ENCODE data around the gene ARF1.

The ARF1 gene

DNA sequence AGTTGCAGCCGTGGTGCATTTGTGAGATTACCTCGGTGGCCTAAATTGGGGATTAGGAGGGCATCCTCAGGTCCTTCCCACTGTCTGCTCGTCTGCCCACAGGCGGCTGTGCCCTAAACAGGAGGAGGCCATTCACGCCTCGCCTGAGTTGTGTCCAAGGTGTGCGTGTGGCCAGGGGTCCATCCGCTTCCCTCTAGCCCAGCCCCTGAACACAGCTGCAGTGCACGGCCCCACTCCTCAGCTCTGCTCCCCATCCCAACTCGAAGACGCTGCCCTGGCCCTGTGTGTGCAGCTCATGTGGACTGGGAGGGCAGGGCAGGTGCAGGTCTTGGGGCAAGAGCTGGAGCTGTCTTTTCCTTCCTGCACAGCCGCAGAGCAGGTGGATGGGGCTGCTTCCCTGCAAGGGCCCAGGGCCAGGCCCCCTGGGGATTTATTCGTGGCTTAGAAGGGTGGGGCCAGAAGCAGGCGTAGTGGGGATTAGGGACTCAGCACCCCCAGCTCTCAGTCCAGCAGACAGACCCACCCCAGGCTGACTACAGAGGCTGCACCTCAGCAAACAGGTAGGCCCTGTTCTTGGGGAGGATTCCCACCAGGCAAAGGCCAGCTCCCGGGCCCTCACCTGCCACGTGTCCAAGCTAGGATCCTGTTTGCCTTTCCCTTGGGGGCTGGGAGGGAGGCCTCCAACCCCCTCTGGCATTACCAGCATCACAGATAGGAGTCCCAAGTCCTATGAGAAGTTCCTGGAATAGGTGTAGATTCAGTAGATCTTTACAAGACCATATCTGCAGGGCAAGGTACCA, 61.9 kb downstream of the ARF1 start:
- H3K27me3 Mint-ChIP-seq = no peaks in the 10 kb centered on the region
- H3K36me3 Mint-ChIP-seq (ENCODE audit: low read depth) = peaks cover 24% of the 10 kb centered on the region

DNA sequence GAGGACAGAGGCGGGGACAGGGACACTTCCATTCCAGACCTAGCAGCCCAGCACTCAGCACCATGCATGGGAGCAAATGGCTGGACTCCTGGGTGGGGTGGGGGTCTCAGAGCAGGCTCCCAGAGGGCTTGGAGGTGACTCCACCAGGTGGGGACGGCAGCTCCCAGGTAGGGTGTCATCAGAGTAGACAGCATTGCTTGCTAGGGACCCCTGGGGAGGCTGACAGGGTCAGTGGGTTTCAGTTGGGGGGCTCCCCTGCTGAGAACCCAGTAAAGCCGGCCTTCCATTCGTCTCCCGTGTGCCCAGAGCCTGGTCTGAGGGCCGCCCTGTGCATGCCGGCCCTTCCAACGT, 62.5 kb downstream of the ARF1 start:
- Mint-ChIP-seq H3K9me3 (no peaks in the 10 kb centered on the region), H3K27me3 (no peaks in the 10 kb centered on the region), H3K36me3 (ENCODE audit: low read depth) (peaks cover 24% of the 10 kb centered on the region), H3K27ac (no peak overlapping the region), H3K4me3 (no peak overlapping the region), H3K4me1 (peaks cover 26% of the 10 kb centered on the region)
- ATAC-seq = no peak
- DNase-seq = no peak

More for the DNA sequence above, 61.9 kb downstream of the ARF1 start:
- DNase-seq (no peak), ATAC-seq (no peak)
- Mint-ChIP-seq H3K4me1 (peaks cover 32% of the 10 kb centered on the region), H3K4me3 (peak overlapping the region; percentile 34), H3K9me3 (no peaks in the 10 kb centered on the region), H3K27ac (no peak overlapping the region)

DNA sequence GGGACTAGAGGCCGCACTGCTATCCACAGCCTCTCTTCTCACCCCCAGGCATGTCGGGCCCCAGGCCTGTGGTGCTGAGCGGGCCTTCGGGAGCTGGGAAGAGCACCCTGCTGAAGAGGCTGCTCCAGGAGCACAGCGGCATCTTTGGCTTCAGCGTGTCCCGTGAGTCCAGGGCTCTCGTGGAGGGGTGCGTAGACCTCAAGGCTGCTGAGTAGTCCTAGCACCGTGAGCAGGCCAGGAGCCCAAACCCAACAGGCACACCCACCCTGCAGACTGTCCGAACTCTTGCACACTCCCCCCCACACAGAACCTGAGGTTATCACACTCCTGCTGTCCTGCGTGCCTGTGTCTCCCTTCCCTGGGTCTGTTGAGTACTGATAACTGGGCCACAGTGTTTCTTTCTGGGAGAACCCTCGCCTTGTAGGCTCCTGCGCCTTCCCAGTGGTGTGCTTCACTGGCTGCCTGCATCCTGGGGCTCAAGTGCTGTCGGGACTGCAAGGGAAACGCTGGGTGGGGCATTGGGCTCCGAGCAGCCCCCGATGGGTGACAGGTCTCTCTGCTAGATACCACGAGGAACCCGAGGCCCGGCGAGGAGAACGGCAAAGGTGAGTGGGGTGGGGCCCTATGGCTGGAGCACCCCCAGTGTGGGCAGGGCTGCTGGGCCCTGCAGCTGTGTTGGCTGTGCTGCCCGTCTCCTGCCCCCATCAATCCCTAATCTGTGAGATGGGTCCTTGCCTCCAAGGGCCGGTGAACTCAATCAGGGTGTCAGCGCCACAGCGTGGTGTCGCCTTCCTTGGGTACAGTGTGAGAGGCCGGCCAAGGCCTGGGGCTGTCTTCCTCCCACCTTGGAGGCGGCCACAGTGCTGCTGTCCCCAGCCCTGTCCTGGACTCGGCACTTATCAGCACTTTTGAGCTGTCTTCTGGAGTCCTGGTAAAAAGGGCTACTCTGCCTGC, 63.2 kb downstream of the ARF1 start:
- Mint-ChIP-seq H3K27ac (no peak overlapping the region), H3K4me1 (peaks cover 25% of the 10 kb centered on the region), H3K9me3 (no peaks in the 10 kb centered on the region), H3K27me3 (no peaks in the 10 kb centered on the region), H3K4me3 (no peak overlapping the region), H3K36me3 (ENCODE audit: low read depth) (peaks cover 24% of the 10 kb centered on the region)
- ATAC-seq = no peak
- DNase-seq = no peak

DNA sequence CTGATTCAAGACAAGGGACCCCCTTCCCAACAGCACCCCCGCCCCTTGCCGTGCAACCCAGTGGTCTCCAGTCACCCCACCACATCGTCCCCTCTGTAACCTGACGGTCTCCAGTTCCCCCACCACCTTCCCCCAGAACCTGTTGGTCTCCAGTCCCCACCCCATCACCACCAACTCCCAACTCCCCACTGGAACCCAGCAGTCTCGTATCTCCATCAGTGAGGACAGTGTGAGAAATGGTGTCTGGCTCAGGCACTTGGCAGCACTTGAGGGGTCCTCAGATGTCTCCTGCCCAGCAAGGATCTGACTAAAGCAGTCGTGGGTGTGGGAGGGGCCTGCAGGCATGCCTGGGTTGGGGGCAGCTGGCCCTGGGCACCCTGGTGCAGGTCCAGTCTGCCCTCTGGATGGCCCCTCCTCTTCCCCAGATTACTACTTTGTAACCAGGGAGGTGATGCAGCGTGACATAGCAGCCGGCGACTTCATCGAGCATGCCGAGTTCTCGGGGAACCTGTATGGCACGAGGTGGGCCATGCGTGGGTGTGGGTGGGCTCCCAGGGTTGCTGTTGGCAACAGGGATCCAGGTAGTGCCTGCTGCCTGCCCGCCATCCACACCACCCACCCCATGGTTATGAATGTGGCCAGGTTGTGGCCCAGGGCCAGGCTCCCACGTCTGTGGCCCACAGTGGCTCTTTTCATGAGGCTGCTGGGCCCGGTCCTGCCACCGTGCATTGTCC, 64.1 kb downstream of the ARF1 start:
- H3K9me3 Mint-ChIP-seq = no peaks in the 10 kb centered on the region
- DNase-seq = no peak
- H3K27ac Mint-ChIP-seq = no peak overlapping the region
- ATAC-seq = no peak
- peaks cover 25% of the 10 kb centered on the region for H3K4me1 Mint-ChIP-seq
- no peak overlapping the region for H3K4me3 Mint-ChIP-seq
- H3K27me3 Mint-ChIP-seq = no peaks in the 10 kb centered on the region
- H3K36me3 Mint-ChIP-seq (ENCODE audit: low read depth) = peaks cover 17% of the 10 kb centered on the region

DNA sequence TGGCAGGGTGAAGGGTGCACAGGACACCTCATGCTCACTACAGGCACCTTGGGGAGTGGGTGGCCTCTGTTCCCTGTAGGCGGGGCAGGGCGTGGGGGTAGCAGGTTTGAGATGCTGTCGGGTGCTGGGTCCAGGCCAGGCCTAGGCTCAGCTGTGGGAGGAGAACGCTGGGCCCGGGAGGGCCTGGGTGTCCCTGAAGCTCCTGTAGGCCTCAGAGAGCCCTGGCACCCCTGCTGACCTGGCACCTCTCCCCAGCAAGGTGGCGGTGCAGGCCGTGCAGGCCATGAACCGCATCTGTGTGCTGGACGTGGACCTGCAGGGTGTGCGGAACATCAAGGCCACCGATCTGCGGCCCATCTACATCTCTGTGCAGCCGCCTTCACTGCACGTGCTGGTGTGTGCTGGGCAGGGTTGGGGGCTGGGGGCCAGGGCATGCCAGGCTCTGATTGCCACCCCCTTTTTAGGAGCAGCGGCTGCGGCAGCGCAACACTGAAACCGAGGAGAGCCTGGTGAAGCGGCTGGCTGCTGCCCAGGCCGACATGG, 64.7 kb downstream of the ARF1 start:
- H3K27me3 Mint-ChIP-seq = no peaks in the 10 kb centered on the region
- H3K4me3 Mint-ChIP-seq = no peak overlapping the region
- DNase-seq (no peak), ATAC-seq (no peak)
- H3K9me3 Mint-ChIP-seq = no peaks in the 10 kb centered on the region
- H3K27ac Mint-ChIP-seq = no peak overlapping the region
- peaks cover 21% of the 10 kb centered on the region for H3K4me1 Mint-ChIP-seq
- peaks cover 11% of the 10 kb centered on the region for H3K36me3 Mint-ChIP-seq (ENCODE audit: low read depth)

DNA sequence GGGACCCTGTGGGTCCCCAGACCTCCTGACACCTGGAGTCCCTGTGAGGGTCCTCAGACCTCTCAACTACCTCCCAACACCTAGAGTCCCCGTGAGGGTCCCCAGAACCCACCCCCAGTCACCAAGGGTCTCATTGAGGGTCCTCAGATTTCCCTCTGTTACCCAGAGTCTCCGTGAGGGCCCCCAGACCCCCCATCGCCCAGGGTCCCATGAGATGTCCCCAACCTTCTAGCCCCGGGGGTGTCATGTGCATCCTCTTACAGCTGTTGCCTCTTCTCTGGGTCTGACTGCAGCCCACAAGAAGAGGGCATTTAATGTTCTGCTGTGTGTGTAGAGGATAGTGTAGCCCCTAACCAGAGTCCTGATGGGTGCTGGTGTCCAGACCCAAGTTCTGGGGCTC, 65.3 kb downstream of the ARF1 start:
- Mint-ChIP-seq H3K4me3 (no peak overlapping the region), H3K27me3 (no peaks in the 10 kb centered on the region), H3K9me3 (no peaks in the 10 kb centered on the region), H3K4me1 (peaks cover 15% of the 10 kb centered on the region), H3K27ac (no peak overlapping the region), H3K36me3 (ENCODE audit: low read depth) (peaks cover 11% of the 10 kb centered on the region)
- DNase-seq (no peak), ATAC-seq (no peak)

DNA sequence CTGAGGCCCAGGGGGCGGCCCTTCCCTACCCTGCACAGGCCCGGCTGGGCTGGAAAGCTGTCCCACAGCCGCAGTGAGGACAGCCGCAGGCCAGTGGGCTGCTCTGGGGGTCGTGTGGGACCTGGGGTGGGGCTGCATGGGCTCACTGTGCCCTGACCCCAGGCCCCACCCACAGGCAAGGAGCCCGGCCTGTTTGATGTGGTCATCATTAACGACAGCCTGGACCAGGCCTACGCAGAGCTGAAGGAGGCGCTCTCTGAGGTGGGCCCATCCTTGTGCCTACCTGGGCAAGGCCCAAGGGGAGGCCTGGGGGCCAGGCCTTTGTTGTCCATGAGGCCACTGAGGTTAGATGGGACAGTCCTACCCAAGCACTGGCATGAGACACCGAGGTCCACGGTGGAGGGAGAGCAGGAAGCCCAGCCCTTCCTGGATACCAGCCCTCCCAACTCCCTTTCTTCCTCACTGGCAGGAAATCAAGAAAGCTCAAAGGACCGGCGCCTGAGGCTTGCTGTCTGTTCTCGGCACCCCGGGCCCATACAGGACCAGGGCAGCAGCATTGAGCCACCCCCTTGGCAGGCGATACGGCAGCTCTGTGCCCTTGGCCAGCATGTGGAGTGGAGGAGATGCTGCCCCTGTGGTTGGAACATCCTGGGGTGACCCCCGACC, 65.8 kb downstream of the ARF1 start:
- DNase-seq (no peak), ATAC-seq (no peak)
- Mint-ChIP-seq H3K27me3 (no peaks in the 10 kb centered on the region), H3K4me3 (no peak overlapping the region), H3K9me3 (no peaks in the 10 kb centered on the region), H3K4me1 (peaks cover 10% of the 10 kb centered on the region), H3K27ac (no peak overlapping the region), H3K36me3 (ENCODE audit: low read depth) (peaks cover 6% of the 10 kb centered on the region)

All from activated naive CD8-positive, alpha-beta T cell treated with anti-CD3 and anti-CD28 coated beads, Interleukin-2, amount 50 U/mL, for 24 hours (primary cell).